Measurements from ENCODE around the gene PAK5. TPM values are rescaled to one million over a fixed set of nuclear protein-coding genes. Genes with fewer than 3 reads are reported as not detected.

PAK5 gene
- total RNA-seq, 1 experiment from 2014 or later = not detected

- TF ChIP-seq REST (IDR thresholded peaks at IDR 0.05; ENCODE audit: low read depth) = no peak
These were observed 3.6 kb downstream of the PAK5 start (continued) for GRCh38 chr20:9835302-9835701.

- H3K9me2 ChIP-seq (ENCODE audit: insufficient read depth) = no peaks in the 10 kb centered on the region
- ChIA-PET POLR2A (no interaction called here), RAD21 (ENCODE audit: low non-redundant PET in 1 of 2, low total read pairs in 2 of 2, uncharacterized antibody in 2 of 2, unreplicated experiment in 2 of 2) (no interaction called here), CTCF (no interaction called here)
- H4K20me1 ChIP-seq (ENCODE audit: insufficient read depth) = no peaks in the 10 kb centered on the region
- ATAC-seq = no peak
- no peak overlapping the region for H3K27ac ChIP-seq (ENCODE audit: low read depth, low read length)
- intact Hi-C loops (cut with micrococcal nuclease) = no loop called here
- no peak overlapping the region for H2AFZ ChIP-seq (ENCODE audit: low read depth, low read length, poor library complexity, severe bottlenecking)
- H3K4me2 ChIP-seq (ENCODE audit: low read length) = no peak overlapping the region
- H3K36me3 ChIP-seq (ENCODE audit: control insufficient read depth in 1 of 2, insufficient read depth in 2 of 2, low read length in 2 of 2) = no peaks in the 10 kb centered on the region
- TF ChIP-seq SP1 (IDR thresholded peaks at IDR 0.05; ENCODE audit: low read depth) (no peak), ELF1 (IDR thresholded peaks at IDR 0.05; ENCODE audit: borderline replicate concordance, low read depth) (no peak), SIN3A (IDR thresholded peaks at IDR 0.05; ENCODE audit: low read depth) (no peak), ZBTB33 (IDR thresholded peaks at IDR 0.05; ENCODE audit: extremely low read depth, insufficient replicate concordance, low read length) (no peak), MAX (IDR thresholded peaks at IDR 0.05) (no peak), POLR2A (IDR thresholded peaks at IDR 0.05; ENCODE audit: borderline replicate concordance, extremely low read depth, insufficient read depth, insufficient read length) (no peak), FOSL1 (IDR thresholded peaks at IDR 0.05; ENCODE audit: low read depth) (no peak), CBX3 (IDR thresholded peaks at IDR 0.05; ENCODE audit: low read depth) (no peak), ZNF274 (IDR thresholded peaks at IDR 0.05; ENCODE audit: low read depth, low read length) (no peak), EGR1 (IDR thresholded peaks at IDR 0.05; ENCODE audit: low read depth) (no peak), YY1 (IDR thresholded peaks at IDR 0.05; ENCODE audit: extremely low read depth, insufficient replicate concordance, low read depth, low read length) (no peak), RAD21 (IDR thresholded peaks at IDR 0.05; ENCODE audit: low read depth) (no peak), JUND (IDR thresholded peaks at IDR 0.05) (no peak), CTCF (IDR thresholded peaks at IDR 0.05 in 2 of 3, conservative IDR thresholded peaks at IDR 0.05 in 1 of 3; ENCODE audit: borderline replicate concordance in 1 of 3, insufficient read depth in 1 of 3, low read depth in 2 of 3, low read length in 2 of 3) (no peak), POLR2AphosphoS5 (IDR thresholded peaks at IDR 0.05; ENCODE audit: low read depth, low read length) (no peak), ATF3 (IDR thresholded peaks at IDR 0.05) (no peak), ZFX (IDR thresholded peaks at IDR 0.05) (no peak), SRF (IDR thresholded peaks at IDR 0.05; ENCODE audit: low read depth) (no peak)
- DNase-seq (ENCODE audit: low read depth, low spot score) = no peak
- 0 out of 2 replicates have a peak, but pooled peaks cover 7% of the 10 kb centered on the region for H3K27me3 ChIP-seq (ENCODE audit: insufficient read depth, low read length)
- no peaks in the 10 kb centered on the region for H3K79me2 ChIP-seq (ENCODE audit: insufficient read depth, low read length)
- H3K4me1 ChIP-seq (ENCODE audit: control insufficient read depth in 1 of 2, insufficient read depth in 2 of 2, low read length in 2 of 2) = no peaks in the 10 kb centered on the region
- no TSS peak for BruUV-seq (replicated peaks)
- H3K9ac ChIP-seq (ENCODE audit: low read length) = no peak overlapping the region
- H3K9me3 ChIP-seq (ENCODE audit: control insufficient read depth in 1 of 2, insufficient read depth in 1 of 2, low read depth in 1 of 2, low read length in 2 of 2) = no peaks in the 10 kb centered on the region
- H3K4me3 ChIP-seq (replicated peaks in 1 of 2; ENCODE audit: low read depth in 1 of 2, low read length in 2 of 2) = no peak overlapping the region
These were observed 7.8 kb downstream of the PAK5 start for GRCh38 chr20:9831032-9831431.
